ENCODE results near the gene KCNN3. TPM values are rescaled to one million over a fixed set of nuclear protein-coding genes. Genes with fewer than 3 reads are reported as not detected.

The KCNN3 gene
- total and polyA plus RNA-seq, 2 of the 13 experiments (the other 11 are each of a cell fraction or from before 2014, with no cell fraction given), result not detected

DNA sequence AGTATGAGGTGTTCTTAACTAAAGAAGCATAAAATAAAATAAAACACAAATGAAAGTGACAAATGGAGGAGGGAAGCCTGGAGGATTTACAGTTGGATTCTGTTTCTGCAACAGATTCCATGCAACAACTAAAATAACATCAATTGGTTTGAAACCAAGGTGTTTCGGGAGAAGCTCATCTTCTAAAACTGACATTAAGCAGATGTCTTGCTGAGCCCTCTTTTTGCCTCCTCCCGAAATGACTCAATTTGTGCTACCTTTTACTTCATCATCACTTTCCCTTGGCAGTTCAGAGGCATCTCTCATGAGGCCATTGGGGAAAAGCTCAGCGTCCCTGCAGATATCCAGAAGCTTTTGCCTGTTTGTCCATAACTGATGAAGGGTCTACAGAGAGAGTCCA is 140.5 kb downstream of the KCNN3 start (continued):
- TF ChIP-seq, protein P1, sequence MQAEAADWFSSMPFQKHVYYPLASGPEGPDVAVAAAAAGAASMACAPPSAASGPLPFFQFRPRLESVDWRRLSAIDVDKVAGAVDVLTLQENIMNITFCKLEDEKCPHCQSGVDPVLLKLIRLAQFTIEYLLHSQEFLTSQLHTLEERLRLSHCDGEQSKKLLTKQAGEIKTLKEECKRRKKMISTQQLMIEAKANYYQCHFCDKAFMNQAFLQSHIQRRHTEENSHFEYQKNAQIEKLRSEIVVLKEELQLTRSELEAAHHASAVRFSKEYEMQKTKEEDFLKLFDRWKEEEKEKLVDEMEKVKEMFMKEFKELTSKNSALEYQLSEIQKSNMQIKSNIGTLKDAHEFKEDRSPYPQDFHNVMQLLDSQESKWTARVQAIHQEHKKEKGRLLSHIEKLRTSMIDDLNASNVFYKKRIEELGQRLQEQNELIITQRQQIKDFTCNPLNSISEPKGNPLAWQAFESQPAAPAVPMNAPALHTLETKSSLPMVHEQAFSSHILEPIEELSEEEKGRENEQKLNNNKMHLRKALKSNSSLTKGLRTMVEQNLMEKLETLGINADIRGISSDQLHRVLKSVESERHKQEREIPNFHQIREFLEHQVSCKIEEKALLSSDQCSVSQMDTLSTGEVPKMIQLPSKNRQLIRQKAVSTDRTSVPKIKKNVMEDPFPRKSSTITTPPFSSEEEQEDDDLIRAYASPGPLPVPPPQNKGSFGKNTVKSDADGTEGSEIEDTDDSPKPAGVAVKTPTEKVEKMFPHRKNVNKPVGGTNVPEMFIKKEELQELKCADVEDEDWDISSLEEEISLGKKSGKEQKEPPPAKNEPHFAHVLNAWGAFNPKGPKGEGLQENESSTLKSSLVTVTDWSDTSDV (CRISPR knock-in tag; IDR thresholded peaks at IDR 0.05), result no peak

DNA sequence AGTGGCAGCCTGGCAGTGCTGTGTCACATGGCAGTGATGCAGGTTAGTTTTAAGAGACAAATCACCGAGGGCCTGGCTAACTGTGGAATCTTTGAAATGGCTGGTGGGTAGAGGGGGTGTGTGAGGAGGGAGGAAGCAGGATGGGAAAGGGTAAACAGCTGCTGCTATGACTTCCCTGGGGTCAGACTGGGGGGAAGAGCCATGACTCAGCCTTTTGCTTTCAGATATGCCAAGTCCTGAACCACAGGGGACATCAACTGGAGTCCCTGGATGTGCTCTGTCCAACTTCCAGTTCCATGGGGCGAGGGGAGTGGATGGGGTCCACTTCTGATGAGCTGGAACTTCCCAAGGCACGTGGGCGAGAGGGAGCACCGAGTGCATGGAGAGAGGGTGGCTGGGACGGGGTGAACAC is 141.0 kb downstream of the KCNN3 start:
- no peak for FAIRE-seq
- no peaks in the 10 kb centered on the region for H3K79me2 ChIP-seq (ENCODE audit: insufficient read depth, low read length)
- H3K36me3 ChIP-seq (replicated peaks in 1 of 2; ENCODE audit: control insufficient read depth in 1 of 2, insufficient read depth in 2 of 2, low read length in 2 of 2), result no peaks in the 10 kb centered on the region
- no peaks in the 10 kb centered on the region for H3K4me1 ChIP-seq (ENCODE audit: insufficient read depth, low read length)
- intact Hi-C loops (cut with micrococcal nuclease; ENCODE audit: unreplicated experiment) (no loop called here), in situ Hi-C loops (cut with HindIII; ENCODE audit: extremely low pct_ligation_motif_present, low pct_unique_long_range_greater_than_20kb) (no loop called here)
- H3K9me3 ChIP-seq (ENCODE audit: low read length), result no peaks in the 10 kb centered on the region
- no peak overlapping the region for H3K4me2 ChIP-seq (ENCODE audit: low read depth, low read length)
- no peaks in the 10 kb centered on the region for H4K20me1 ChIP-seq (ENCODE audit: insufficient read depth, low read length)
- DNase-seq (ENCODE audit: low spot score), result peak; percentile 6
- BruUV-seq (replicated peaks), result no TSS peak
- POLR2A ChIA-PET, result no interaction called here
- H3K4me3 ChIP-seq (replicated peaks in 1 of 3; ENCODE audit: insufficient read depth in 1 of 3, low read depth in 2 of 3, low read length in 3 of 3), result no peak overlapping the region
- TF ChIP-seq FOSL2 (CRISPR knock-in tag; IDR thresholded peaks at IDR 0.05) (0 out of 2 replicates have a peak, but pooled peaks have one; percentile 12), ZNF773 (CRISPR knock-in tag; IDR thresholded peaks at IDR 0.05; ENCODE audit: borderline replicate concordance) (no peak), POLR2A (IDR thresholded peaks at IDR 0.05; ENCODE audit: insufficient read depth in 1 of 2, low read depth in 2 of 2, low read length in 2 of 2) (no peak), NR3C1 (CRISPR knock-in tag; IDR thresholded peaks at IDR 0.05) (no peak), ZNF263 (CRISPR knock-in tag; IDR thresholded peaks at IDR 0.05) (0 out of 2 replicates have a peak, but pooled peaks have one; percentile 20), NFE2L2 (IDR thresholded peaks at IDR 0.05; ENCODE audit: low read length) (peak; percentile 79)
- TF ChIP-seq, protein P2, sequence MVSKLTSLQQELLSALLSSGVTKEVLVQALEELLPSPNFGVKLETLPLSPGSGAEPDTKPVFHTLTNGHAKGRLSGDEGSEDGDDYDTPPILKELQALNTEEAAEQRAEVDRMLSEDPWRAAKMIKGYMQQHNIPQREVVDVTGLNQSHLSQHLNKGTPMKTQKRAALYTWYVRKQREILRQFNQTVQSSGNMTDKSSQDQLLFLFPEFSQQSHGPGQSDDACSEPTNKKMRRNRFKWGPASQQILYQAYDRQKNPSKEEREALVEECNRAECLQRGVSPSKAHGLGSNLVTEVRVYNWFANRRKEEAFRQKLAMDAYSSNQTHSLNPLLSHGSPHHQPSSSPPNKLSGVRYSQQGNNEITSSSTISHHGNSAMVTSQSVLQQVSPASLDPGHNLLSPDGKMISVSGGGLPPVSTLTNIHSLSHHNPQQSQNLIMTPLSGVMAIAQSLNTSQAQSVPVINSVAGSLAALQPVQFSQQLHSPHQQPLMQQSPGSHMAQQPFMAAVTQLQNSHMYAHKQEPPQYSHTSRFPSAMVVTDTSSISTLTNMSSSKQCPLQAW (CRISPR knock-in tag; IDR thresholded peaks at IDR 0.05), result no peak
- peaks cover 6 to 18% of the 10 kb centered on the region in 2 experiments; a peak in 3 of 5 replicates for H3K27me3 ChIP-seq (ENCODE audit: control insufficient read depth in 1 of 2, insufficient read depth in 2 of 2, low read length in 2 of 2)
- H3K9ac ChIP-seq (ENCODE audit: insufficient read depth, low read depth, low read length), result no peak overlapping the region
- no peak overlapping the region for H3K27ac ChIP-seq (ENCODE audit: extremely low read length, insufficient read depth, low read length)
- WGBS (ENCODE audit: low lambda C conversion rate), result 2% methylated on average over 6 of the region's 6 CpGs
- no peak overlapping the region for H2AFZ ChIP-seq (ENCODE audit: low read length)
- no peak for ATAC-seq
- CTCF ChIA-PET (ENCODE audit: low intra/inter-chr PET ratio, low total read pairs), result no interaction called here

Data from HepG2 (cell line).